Stimulated activated CD8-positive, alpha-beta memory T cell treated with anti-CD3 and anti-CD28 coated beads, Interleukin-2, amount 100 ng/mL, for 48 hours (primary cell): ENCODE data around the gene KLHDC7B.

Experiments
- DNase-seq, 2 donors: peaks; one replicate each; pipeline ENCODE4 v3.0.0-alpha.2; 2020; ENCODE audit warnings: low read depth in 2 of 2

KLHDC7B gene

DNA sequence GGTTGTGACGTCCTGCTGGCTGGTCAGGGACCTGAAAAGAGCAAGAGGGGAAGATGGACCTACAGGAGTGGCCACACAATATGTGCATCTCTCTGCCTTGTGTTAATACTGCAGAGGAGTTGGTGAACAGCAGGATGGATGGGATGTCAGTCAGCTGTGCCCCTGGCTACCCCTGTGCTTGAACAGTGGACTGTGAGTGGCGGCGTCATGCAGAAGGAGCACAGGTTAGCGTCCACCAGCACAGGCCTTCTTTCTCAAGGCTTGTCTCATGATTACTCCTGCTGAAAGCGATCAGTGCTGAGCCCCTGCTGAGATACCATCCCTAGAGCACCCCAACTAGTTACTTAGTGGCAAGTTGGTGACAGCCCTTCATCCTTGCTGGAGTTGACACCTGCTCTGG is 40.7 kb downstream of the KLHDC7B start:
- DNase-seq: no peak

DNA sequence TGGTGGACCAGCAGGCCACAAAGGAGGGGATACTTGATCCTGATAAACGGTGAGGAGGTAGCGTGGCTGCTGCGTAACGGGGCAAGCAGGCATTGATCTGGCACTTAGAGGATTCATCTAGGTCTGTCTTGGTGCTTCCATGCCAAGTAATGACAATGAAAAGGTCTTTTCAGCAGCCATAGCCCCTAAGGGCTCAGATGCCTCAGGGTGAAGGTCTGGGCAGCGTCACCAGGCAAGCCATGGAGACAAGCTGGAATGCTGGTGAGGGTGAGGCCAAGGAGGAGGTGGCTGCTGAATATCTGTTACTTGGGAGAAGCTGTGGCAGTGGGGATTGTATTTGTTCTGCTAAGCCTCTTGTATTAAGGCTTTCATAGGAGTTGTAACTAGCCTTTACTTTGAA is 41.7 kb downstream of the KLHDC7B start:
- DNase-seq: no peak

DNA sequence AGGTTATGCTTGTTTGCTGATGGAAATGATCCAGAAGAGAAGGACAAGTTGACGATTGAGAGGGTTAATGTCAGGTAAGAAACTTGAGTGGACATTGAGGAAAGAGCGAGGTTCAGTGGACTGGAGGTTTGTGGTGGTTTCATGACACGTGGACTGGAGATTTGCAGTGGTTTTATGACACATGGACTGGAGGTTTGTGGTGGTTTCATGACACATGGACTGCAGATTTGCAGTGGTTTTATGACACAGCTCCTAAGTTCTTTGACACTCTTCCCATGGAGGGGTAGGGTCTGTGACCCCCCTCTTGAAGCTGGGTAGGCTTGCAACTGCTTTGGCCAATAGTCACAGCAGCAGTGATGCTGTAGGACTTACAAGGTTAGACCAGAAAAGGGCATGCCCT is 49.5 kb downstream of the KLHDC7B start:
- no peak for DNase-seq

DNA sequence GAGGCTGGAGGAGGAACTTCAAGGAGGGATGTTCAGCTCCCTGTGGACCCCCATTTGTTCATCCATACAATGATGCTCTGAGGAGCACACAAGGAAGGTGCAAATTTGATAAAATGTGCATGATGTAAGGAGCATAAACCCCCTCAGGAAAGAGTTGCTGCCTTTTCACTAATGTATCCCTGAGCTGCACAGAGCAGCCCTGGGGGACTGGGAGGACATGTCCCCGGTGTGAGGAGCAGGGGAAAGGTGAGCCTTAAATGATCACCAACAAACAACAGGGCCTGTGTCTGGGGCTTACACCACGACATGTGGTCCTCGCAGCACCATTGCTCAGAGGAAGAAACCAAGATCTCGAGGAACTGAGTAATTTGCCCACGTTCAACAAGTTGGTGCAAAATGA is 51.4 kb downstream of the KLHDC7B start:
- no peak for DNase-seq

DNA sequence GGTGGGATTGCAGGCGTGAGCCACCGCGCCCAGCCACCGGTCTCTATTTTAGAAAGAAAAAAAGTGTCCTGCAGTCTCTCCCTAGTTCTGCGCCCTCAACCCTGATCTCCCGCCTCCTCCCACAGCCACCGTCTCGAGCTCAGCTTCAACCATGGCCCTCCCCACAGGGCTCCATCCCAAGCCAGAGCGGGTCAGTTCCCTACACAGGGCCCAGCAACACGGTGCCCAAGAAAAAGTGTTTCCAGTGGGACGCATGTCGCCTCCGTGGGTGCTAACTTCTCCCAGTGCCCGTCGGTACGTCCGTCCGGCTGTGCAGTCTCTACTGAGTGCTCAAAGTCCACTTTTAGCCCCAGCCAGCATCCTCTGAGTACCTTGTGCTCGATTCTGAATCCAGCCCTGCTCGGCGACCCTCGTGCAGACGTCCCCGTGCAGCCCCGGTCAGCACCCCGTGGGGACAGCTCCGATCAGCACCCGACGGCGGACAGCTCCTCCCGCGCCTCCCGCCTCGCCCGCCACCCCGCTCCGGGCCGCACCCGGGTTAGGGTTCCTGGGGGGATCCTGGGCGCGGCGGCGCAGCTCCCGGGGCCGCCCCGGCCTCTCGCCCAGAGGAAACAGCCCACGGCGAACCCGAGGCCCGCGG is 54.2 kb downstream of the KLHDC7B start:
- peak in 1 of 2 donors; percentile 54 for DNase-seq

DNA sequence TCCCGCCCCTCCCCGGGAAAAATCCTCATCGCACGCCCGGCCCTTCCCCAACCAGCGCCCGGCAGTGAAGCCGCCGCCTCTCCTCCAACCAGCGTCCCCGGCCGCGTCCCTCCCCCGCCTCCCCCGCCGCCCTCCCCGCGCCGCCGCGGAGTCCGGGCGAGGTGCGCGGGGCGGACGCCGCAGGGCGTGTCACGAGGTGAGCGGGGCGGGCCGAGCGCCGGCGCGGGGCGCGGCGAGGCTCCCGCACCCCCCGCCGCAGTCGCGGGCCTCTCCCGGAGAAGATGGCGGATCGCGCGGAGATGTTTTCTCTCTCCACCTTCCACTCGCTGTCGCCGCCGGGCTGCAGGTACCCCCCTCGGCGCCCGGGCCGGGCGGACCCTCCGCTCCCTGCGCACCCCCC is 54.8 kb downstream of the KLHDC7B start, which contains the start of gene MAPK8IP2:
TSS of gene MAPK8IP2 (plus strand) at position 256 of the 400 bp plus-strand sequence. CDS start at position 282, 26 bp downstream.
- no peak for DNase-seq
